Stimulated activated CD4-positive, alpha-beta T cell treated with anti-CD3 and anti-CD28 coated beads, Interleukin-15, amount 100 ng/mL, for 24 hours (primary cell): ENCODE data around the gene TTC9.
A peak's percentile ranks its signal among the peaks of the same experiment; 100 is the strongest.

ENCODE experiments used
- DNase-seq: peaks from one replicate; pipeline ENCODE4 v3.0.0-alpha.2; 2020

The TTC9 gene

GRCh38 chr14:70641548-70642302, at the start of gene TTC9:
TTC9 (plus strand) TSS chr14:70641916; CDS start chr14:70642130, 214 bp downstream.
- peak; percentile 50 for DNase-seq

DNA sequence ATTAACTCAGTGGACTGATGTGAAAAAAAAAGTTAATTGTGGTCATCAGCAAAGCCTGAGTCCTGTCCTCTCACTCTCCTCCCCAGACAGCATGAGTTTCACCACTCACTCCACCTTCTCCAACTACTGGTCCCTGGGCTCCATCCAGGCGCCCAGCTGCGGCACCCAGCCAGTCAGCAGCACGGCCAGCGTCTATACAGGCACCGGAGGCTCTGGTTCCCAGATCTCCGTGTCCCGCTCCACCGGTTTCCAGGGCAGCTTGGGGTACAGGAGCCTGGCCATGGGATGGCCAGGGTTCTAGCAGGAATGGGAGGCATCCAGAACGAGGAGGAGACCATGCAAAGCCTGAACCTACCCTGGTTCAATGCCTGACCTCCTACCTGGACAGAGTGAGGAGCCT, 47.3 kb upstream of the TTC9 start:
- no peak for DNase-seq

GRCh38 chr14:70595443-70596185, 46.1 kb upstream of the TTC9 start:
- DNase-seq: no peak

DNA sequence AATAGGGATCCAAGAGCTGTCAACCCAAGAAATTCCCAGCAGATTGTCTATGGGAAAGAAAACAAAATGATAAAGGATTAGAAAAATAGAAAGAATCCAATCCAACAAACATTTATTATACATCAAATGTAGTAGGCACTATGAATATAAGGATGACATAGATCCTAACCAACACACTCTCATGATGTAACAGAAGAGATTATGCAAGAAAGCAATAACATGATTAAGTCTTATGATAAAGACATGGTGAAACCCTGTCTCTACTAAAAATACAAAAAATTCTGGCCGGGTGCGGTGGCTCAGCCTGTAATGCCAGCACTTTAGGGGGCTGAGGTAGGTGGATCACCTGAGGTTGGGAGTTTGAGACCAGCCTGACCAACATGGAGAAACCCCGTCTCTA, 44.0 kb upstream of the TTC9 start:
- DNase-seq: no peak

DNA sequence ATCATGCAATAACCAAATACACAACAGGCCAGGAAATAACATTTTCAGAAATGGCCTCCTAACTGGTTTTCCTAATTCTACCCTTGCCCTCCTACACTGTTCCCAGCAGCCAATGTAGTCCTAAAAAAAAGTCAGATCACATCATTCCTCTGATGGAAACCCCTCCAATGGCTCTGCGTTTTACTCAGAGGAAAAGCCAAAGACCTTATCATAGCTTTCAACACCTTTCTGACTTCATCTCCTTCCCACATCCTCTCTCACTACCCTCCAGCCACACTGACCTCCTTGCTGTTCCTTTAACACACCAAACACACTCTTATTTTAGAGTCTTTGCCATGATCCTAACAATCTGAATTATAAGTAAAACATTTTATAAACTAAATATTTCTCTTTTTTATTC, 42.4 kb upstream of the TTC9 start:
- DNase-seq: no peak

- DNase-seq: peak; percentile 95
Observed at GRCh38 chr14:70600382-70601157, 41.1 kb upstream of the TTC9 start, which contains the start of gene MED6. MED6 (minus strand) TSS chr14:70600655; CDS start chr14:70600637, 18 bp downstream.

GRCh38 chr14:70601162-70601561, 40.6 kb upstream of the TTC9 start:
- no peak for DNase-seq

GRCh38 chr14:70602254-70602653, 39.5 kb upstream of the TTC9 start:
- DNase-seq: no peak

GRCh38 chr14:70611216-70611615, 30.5 kb upstream of the TTC9 start:
- DNase-seq: no peak

- no peak for DNase-seq
Observed at GRCh38 chr14:70616646-70617045, 25.1 kb upstream of the TTC9 start.

DNA sequence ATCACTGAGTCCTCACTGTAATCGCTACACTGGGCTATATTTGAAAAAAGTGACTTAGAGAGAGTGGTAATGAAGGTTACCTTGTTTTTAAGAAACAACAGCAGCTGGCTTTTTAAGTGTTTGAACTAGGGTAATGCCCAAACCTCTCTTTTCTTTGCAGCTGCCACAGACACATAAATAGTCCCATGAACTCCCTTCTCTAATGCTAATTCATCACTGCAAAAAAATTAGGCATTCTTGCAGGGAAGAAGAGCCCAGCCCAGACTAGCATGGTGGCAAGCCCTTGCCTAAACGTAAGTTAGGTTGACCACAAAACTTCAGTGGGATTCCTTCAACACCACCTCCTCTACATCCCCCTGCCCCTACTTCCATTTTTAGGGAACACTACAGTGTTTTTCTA, 23.4 kb upstream of the TTC9 start:
- no peak for DNase-seq

- DNase-seq: no peak
Observed at GRCh38 chr14:70619708-70620107, 22.0 kb upstream of the TTC9 start.

GRCh38 chr14:70622111-70622712, 19.5 kb upstream of the TTC9 start:
- peak; percentile 54 for DNase-seq

- no peak for DNase-seq
Observed at GRCh38 chr14:70624972-70625371, 16.7 kb upstream of the TTC9 start.

DNA sequence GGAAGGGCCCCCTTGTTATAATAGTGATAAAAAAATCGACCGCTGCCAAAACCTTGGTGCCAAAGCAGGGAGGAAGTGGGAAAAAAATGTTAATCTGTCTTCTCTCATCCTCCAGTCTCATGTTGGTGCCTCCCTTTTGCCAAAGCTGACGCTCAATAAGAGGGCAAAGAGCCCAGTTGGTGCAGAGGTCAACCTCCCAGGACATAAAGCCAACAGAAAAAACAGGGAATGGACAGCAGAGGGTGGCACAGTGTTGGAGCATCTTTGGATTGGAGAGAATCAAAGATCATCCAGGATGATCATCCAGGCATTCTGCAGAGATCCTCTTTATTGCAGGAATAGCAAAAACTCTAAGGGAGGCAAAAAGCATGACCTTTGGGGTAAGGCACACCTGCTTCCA, 9.8 kb upstream of the TTC9 start:
- DNase-seq: no peak

GRCh38 chr14:70635971-70636595, 5.6 kb upstream of the TTC9 start:
- DNase-seq: no peak

DNA sequence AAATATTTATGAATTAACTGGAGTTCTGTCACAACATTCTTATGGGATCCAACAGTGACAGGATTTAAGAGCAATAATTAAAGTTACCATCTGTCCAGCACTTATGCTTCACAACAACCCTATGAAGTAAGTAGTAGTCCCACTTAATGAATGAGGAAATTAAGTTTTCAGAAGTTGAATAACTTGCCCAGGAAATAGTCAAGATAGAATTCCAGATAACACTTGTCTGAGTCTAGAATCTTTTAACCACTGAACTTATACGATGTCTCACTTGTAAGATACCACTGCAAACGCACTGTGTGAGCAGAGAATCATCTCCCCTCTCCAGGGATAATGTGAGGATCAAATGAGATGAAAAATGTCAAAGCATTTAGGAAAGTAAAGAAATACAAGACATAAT, 3.3 kb upstream of the TTC9 start:
- DNase-seq: no peak

DNA sequence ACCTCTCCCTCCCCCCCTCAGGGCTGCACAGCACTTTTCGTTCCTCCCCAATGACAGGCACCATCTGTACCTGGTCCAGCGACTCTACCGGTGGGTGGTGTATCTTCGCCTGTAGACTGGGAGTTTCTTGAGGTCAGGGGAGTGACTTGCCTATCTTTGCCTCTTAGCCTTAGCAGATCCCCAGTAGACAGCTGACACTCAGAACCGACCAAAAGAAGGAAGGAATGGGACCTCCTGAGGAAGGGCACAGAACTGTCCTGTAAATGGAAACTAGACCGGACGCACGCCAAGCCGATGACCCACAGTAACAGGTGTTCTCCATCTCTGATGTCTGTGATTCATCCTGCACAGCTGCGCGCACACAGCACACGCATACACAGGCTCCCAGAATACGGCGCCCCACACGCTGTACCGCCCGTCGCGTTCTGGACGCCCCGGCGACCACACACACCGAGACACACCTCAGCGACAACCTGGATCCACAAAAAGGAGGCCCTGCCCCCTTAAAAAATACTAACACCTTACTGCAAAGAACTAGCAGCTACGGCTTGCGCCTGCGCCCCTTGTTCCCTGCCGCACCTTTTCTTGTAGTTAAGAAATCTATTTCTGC, 673 bp upstream of the TTC9 start:
- peak; percentile 67 for DNase-seq

- peak; percentile 48 for DNase-seq
Observed at GRCh38 chr14:70642303-70643235, 853 bp downstream of the TTC9 start.

GRCh38 chr14:70643967-70644366, 2.3 kb downstream of the TTC9 start:
- DNase-seq: no peak

DNA sequence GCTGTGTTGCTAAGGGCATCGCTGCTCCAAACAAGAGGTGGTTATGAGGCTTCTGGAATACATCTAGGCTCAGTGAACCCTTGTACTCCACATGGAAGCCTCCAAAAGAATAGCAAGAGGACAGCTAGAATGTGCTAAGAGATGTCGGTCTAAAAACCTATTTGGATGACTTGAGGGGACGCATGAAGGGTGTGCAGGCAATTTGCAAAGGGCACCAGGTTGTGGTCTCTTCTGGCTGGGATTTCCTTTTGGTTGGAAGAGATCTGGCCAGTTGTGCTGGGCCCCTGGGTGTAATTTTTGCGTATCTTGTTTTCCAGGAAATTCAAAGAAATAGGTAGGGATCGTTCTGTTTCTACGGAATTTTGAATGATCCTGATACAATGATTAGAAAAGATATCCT, 4.2 kb downstream of the TTC9 start:
- no peak for DNase-seq
